Endodermal cell (in vitro differentiated cells): ENCODE measurements around the gene ZC3H12A. TPM values are rescaled to one million over a fixed set of nuclear protein-coding genes. Genes with fewer than 3 reads are reported as not detected.

Experiments used
- DNase-seq: peaks from one replicate; pipeline ENCODE4 v3.0.0-alpha.2; 2017
- H3K27ac ChIP-seq: 2 replicates; pipeline ENCODE4 v1.5.1; 2013; ENCODE audit warnings: mild to moderate bottlenecking, low read depth, low read length, moderate library complexity
- H3K27me3 ChIP-seq: 2 replicates; pipeline ENCODE4 v1.6.1; 2013; ENCODE audit warnings: mild to moderate bottlenecking, low read length, moderate library complexity; ENCODE audit not compliant: insufficient read depth, control insufficient read depth, poor library complexity, severe bottlenecking
- H3K36me3 ChIP-seq: 2 replicates; pipeline ENCODE4 v1.7.0; 2013; ENCODE audit warnings: mild to moderate bottlenecking, low read length, moderate library complexity; ENCODE audit not compliant: control insufficient read depth, insufficient read depth
- H3K4me1 ChIP-seq: one replicate; pipeline ENCODE4 v1.7.0; 2013; ENCODE audit warnings: low read length; ENCODE audit not compliant: control insufficient read depth, insufficient read depth
- H3K4me3 ChIP-seq: 2 replicates; pipeline ENCODE4 v1.5.1; 2013; ENCODE audit warnings: mild to moderate bottlenecking, low read length, moderate library complexity
- H3K9ac ChIP-seq: 2 replicates; pipeline ENCODE4 v1.6.1; 2013; ENCODE audit warnings: mild to moderate bottlenecking, low read length, moderate library complexity; ENCODE audit not compliant: poor library complexity, severe bottlenecking; ENCODE audit errors: extremely low read depth
- H3K9me3 ChIP-seq: 2 replicates; pipeline ENCODE4 v1.6.1; 2013; ENCODE audit warnings: mild to moderate bottlenecking, low read length, moderate library complexity; ENCODE audit not compliant: control insufficient read depth
- H3K27ac Mint-ChIP-seq: 2 replicates; pipeline ENCODE4 v1.8.0; 2020; ENCODE audit warnings: mixed read lengths
- H3K27me3 Mint-ChIP-seq: 2 replicates; pipeline ENCODE4 v1.8.0; 2021; ENCODE audit warnings: mild to moderate bottlenecking, mixed read lengths; ENCODE audit not compliant: insufficient read depth
- H3K36me3 Mint-ChIP-seq: 2 replicates; pipeline ENCODE4 v1.8.0; 2020; ENCODE audit warnings: low read depth, mixed read lengths
- H3K4me1 Mint-ChIP-seq: 2 replicates; pipeline ENCODE4 v1.8.0; 2020; ENCODE audit warnings: mixed read lengths
- H3K4me3 Mint-ChIP-seq: 2 replicates; pipeline ENCODE4 v1.8.0; 2020; ENCODE audit warnings: mild to moderate bottlenecking, moderate library complexity, mixed read lengths
- H3K9me3 Mint-ChIP-seq: 2 replicates; pipeline ENCODE4 v1.8.0; 2020; ENCODE audit warnings: mild to moderate bottlenecking, mixed read lengths
- WGBS, 2 experiments: methylation state at CpG; one replicate each; pipeline versions ENCODE4 v1.1.5 to v1.1.7; 2013; ENCODE audit warnings: missing lambda C conversion rate in 2 of 2, mixed read lengths in 1 of 2; ENCODE audit not compliant: insufficient coverage in 1 of 2, insufficient read length in 1 of 2; 5-methylcytosine and 5-hydroxymethylcytosine counted together
- total RNA-seq, 2 donors: library from RNA; stranded (reverse); fragmentation: NEBNext Ultra II Directional in 1 of 2; extraction: Animal tissue kit (Norgen Biotek cat#: 25700) in 1 of 2; gene quantifications; 2 replicates in 1 of 2; 3 replicates in 1 of 2; pipeline ENCODE4 v1.2.1, GENCODE V29; 2021
- TF ChIP-seq, protein P1 (sequence below): fragments of 200-600 bp; sonication (generic); conservative IDR thresholded peaks from 2 replicates; pipeline ENCODE4 v1.5.0; 2021; ENCODE audit warnings: antibody characterized with exemption, mild to moderate bottlenecking

ZC3H12A gene
- total RNA-seq, 2 donors from 2014 or later: 5.5 to 5.8 TPM

DNA sequence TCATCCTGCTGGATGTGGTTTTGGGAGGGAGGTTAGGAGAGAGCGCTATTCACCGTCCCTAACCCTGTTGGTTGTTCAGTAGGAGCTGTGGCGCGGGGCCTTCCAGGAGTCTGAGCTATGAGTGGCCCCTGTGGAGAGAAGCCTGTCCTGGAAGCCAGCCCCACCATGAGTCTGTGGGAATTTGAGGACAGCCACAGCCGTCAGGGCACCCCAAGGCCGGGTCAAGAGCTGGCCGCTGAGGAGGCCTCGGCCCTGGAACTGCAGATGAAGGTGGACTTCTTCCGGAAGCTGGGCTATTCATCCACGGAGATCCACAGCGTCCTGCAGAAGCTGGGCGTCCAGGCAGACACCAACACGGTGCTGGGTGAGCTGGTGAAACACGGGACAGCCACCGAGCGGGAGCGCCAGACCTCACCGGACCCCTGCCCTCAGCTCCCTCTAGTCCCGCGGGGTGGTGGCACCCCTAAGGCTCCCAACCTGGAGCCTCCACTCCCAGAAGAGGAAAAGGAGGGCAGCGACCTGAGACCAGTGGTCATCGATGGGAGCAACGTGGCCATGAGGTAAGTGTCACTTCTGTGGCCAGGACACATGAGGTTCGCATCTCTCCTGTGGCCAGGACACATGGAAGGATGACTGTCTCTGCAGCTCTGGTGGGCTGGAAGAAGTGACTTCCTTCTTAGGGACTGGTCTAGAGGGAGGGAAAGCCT lies 1.2 kb downstream of the ZC3H12A start:
- peak overlapping the region; percentile 70 for H3K27ac Mint-ChIP-seq
- no peak overlapping the region for H3K27ac ChIP-seq

DNA sequence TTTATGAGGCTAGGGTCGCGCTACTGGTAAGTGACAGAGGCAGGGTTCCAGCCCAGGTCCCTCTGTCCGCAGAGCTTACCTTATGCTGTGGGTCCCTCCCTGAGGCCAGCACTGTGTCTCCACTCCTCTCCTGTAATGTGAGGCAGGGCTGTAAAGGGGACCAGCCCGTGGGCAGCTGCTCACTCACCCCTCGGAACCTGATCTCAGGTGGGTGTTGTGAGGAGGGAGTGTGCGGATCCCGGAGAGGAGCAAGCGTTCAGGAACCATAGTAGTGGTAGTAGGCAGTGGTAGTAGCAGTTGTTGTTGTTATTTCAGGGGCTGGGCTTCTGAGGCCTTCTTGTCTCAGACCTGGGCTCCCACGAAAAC lies 1.7 kb downstream of the ZC3H12A start:
- TF ChIP-seq, protein P1, sequence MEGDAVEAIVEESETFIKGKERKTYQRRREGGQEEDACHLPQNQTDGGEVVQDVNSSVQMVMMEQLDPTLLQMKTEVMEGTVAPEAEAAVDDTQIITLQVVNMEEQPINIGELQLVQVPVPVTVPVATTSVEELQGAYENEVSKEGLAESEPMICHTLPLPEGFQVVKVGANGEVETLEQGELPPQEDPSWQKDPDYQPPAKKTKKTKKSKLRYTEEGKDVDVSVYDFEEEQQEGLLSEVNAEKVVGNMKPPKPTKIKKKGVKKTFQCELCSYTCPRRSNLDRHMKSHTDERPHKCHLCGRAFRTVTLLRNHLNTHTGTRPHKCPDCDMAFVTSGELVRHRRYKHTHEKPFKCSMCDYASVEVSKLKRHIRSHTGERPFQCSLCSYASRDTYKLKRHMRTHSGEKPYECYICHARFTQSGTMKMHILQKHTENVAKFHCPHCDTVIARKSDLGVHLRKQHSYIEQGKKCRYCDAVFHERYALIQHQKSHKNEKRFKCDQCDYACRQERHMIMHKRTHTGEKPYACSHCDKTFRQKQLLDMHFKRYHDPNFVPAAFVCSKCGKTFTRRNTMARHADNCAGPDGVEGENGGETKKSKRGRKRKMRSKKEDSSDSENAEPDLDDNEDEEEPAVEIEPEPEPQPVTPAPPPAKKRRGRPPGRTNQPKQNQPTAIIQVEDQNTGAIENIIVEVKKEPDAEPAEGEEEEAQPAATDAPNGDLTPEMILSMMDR: no peak
- 82 to 85% methylated on average over 4 to 9 of the region's 9 CpGs for WGBS, 2 experiments
- Histone ChIP-seq H3K27ac (no peak overlapping the region), H3K36me3 (peaks cover 15% of the 10 kb centered on the region), H3K4me1 (peaks cover 23% of the 10 kb centered on the region), H3K4me3 (peak overlapping the region; percentile 87), H3K9ac (no peak overlapping the region), H3K27me3 (peaks cover 18% of the 10 kb centered on the region), H3K9me3 (no peaks in the 10 kb centered on the region)
- Mint-ChIP-seq H3K36me3 (peaks cover 7% of the 10 kb centered on the region), H3K4me3 (peak overlapping the region; percentile 66), H3K9me3 (no peaks in the 10 kb centered on the region), H3K4me1 (peaks cover 34% of the 10 kb centered on the region), H3K27ac (peak overlapping the region; percentile 78), H3K27me3 (peaks cover 22% of the 10 kb centered on the region)
- DNase-seq: no peak

More for the DNA sequence above, 1.2 kb downstream of the ZC3H12A start:
- WGBS, 2 experiments: 89 to 93% methylated on average over 21 to 24 of the region's 24 CpGs
- Histone ChIP-seq H3K36me3 (peaks cover 9% of the 10 kb centered on the region), H3K4me3 (peak overlapping the region; percentile 87), H3K9ac (no peak overlapping the region), H3K4me1 (peaks cover 23% of the 10 kb centered on the region), H3K9me3 (no peaks in the 10 kb centered on the region), H3K27me3 (peaks cover 18% of the 10 kb centered on the region)
- peaks cover 22% of the 10 kb centered on the region for H3K27me3 Mint-ChIP-seq
- no peak for DNase-seq
- TF ChIP-seq, protein P1: no peak
- H3K36me3 Mint-ChIP-seq: peaks cover 7% of the 10 kb centered on the region
- H3K4me1 Mint-ChIP-seq: peaks cover 34% of the 10 kb centered on the region
- H3K9me3 Mint-ChIP-seq: no peaks in the 10 kb centered on the region
- H3K4me3 Mint-ChIP-seq: peak overlapping the region; percentile 66

DNA sequence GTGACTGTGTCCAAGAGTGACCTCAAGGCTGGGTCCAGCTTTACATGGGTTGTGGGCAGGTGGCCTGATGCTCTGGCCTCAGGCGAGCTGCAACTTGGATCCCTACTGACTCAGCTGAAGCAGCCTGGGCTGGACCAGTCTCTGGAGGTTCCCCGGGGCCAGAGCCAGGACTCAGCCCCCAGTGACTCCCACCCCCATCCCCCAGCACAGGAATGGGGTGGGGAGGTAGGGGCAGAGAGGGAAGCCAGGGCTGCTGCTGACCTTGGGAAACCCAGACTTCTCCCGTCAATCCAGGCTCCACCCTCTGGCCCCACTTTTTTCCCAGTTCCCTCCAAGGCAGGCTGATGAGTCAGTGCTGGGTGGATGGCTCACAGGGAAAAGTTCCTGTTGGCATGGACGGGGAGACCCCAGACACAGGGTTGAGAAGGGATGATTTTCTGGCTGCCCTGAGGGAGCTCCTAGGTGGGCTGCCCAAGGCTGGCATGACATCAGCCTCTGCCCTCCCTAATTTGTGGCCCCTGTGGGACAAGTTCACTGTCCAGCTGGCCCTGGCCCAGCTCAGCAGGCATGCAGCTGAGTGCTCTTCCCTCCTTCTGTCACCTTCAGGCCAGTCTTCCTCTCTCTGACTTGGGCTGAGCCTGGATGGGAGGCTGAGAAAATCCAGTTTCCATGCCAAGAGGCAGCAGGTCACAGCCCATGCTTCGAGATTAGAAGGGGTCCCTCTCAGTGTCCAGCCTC lies 2.2 kb downstream of the ZC3H12A start:
- Mint-ChIP-seq H3K4me3 (peak overlapping the region; percentile 66), H3K4me1 (peaks cover 30% of the 10 kb centered on the region), H3K27me3 (peaks cover 22% of the 10 kb centered on the region), H3K9me3 (no peaks in the 10 kb centered on the region), H3K36me3 (peaks cover 13% of the 10 kb centered on the region), H3K27ac (peak overlapping the region; percentile 72)
- H3K9ac ChIP-seq: no peak overlapping the region
- TF ChIP-seq, protein P1: no peak
- WGBS, 2 experiments: 75 to 83% methylated on average over 1 to 4 of the region's 5 CpGs
- peak; percentile 74 for DNase-seq
- peak overlapping the region; percentile 87 for H3K4me3 ChIP-seq
- no peaks in the 10 kb centered on the region for H3K9me3 ChIP-seq
- H3K27ac ChIP-seq: no peak overlapping the region
- peaks cover 19% of the 10 kb centered on the region for H3K4me1 ChIP-seq
- H3K36me3 ChIP-seq: peaks cover 20% of the 10 kb centered on the region
- H3K27me3 ChIP-seq: peaks cover 18% of the 10 kb centered on the region
